ENCODE results near the gene DAGLA. TPM values are rescaled to one million over a fixed set of nuclear protein-coding genes. Genes with fewer than 3 reads are reported as not detected.

Gene DAGLA
- total and polyA plus RNA-seq, 2 of the 13 experiments (the other 11 are each of a cell fraction or from before 2014, with no cell fraction given): 2.6 to 3.9 TPM

- TF ChIP-seq ZNF12 (CRISPR knock-in tag; IDR thresholded peaks at IDR 0.05): 0 out of 2 replicates have a peak, but pooled peaks have one; percentile 10
- TF ChIP-seq ZNF367 (CRISPR knock-in tag; IDR thresholded peaks at IDR 0.05; ENCODE audit: borderline replicate concordance): no peak
- TF ChIP-seq JDP2 (CRISPR knock-in tag; IDR thresholded peaks at IDR 0.05; ENCODE audit: borderline replicate concordance): no peak
- no peak for TF ChIP-seq KLF13 (CRISPR knock-in tag; IDR thresholded peaks at IDR 0.05)
- no peak for TF ChIP-seq ZNF510 (CRISPR knock-in tag; IDR thresholded peaks at IDR 0.05; ENCODE audit: low read depth)
- TF ChIP-seq MEIS2 (CRISPR knock-in tag; IDR thresholded peaks at IDR 0.05): no peak
- peak; percentile 13; the same call in 1 of the 2 replicates for TF ChIP-seq ZNF292 (CRISPR knock-in tag; IDR thresholded peaks at IDR 0.05; ENCODE audit: borderline replicate concordance, low read depth)
- TF ChIP-seq KDM1A (CRISPR knock-in tag; IDR thresholded peaks at IDR 0.05): peak; percentile 51; the same call in 1 of the 2 replicates
- TF ChIP-seq HMG20B (CRISPR knock-in tag; conservative IDR thresholded peaks at IDR 0.05): no peak
- no peak for TF ChIP-seq HOXA3 (CRISPR knock-in tag; IDR thresholded peaks at IDR 0.05)
- TF ChIP-seq MZF1 (CRISPR knock-in tag; IDR thresholded peaks at IDR 0.05; ENCODE audit: borderline replicate concordance): no peak
- no peak for TF ChIP-seq TERF1 (CRISPR knock-in tag; IDR thresholded peaks at IDR 0.05)
- peak; percentile 28; the same call in 1 of the 2 replicates for TF ChIP-seq CTCF (CRISPR knock-in tag; IDR thresholded peaks at IDR 0.05)
- no peak for TF ChIP-seq MTF2 (CRISPR knock-in tag; IDR thresholded peaks at IDR 0.05; ENCODE audit: borderline replicate concordance)
- TF ChIP-seq MAF1 (CRISPR knock-in tag; IDR thresholded peaks at IDR 0.05; ENCODE audit: borderline replicate concordance): no peak
- TF ChIP-seq ZSCAN30 (CRISPR knock-in tag; IDR thresholded peaks at IDR 0.05): no peak
- TF ChIP-seq ISX (CRISPR knock-in tag; conservative IDR thresholded peaks at IDR 0.05): no peak
- TF ChIP-seq ZNF768 (CRISPR knock-in tag; IDR thresholded peaks at IDR 0.05): peak; percentile 97
- TF ChIP-seq REXO4 (CRISPR knock-in tag; IDR thresholded peaks at IDR 0.05; ENCODE audit: borderline replicate concordance): no peak
- TF ChIP-seq SNAPC2 (CRISPR knock-in tag; IDR thresholded peaks at IDR 0.05): no peak
- no peak for TF ChIP-seq NCOA1 (CRISPR knock-in tag; IDR thresholded peaks at IDR 0.05)
- TF ChIP-seq PCBP1 (IDR thresholded peaks at IDR 0.05; ENCODE audit: borderline replicate concordance, low read depth, low read length): no peak
- no peak for TF ChIP-seq ZSCAN20 (CRISPR knock-in tag; IDR thresholded peaks at IDR 0.05; ENCODE audit: borderline replicate concordance)
- TF ChIP-seq HNF1A (IDR thresholded peaks at IDR 0.05; ENCODE audit: low read depth): no peak
- TF ChIP-seq HNF1A (CRISPR knock-in tag; IDR thresholded peaks at IDR 0.05; ENCODE audit: borderline replicate concordance): no peak
- TF ChIP-seq RFX1 (IDR thresholded peaks at IDR 0.05): no peak
Measured at GRCh38 chr11:61667684-61668305, 12.4 kb upstream of the DAGLA start (continued).
